SW 1271 (cell line): ENCODE results near the gene CCNH.

Source experiments
- DNase-seq, 2 experiments: peaks; one replicate each; lab custom pipeline; 2025; lab: John Stamatoyannopoulos, UW

CCNH gene

GRCh38 chr5:87361031-87361445 lies 51.7 kb downstream of the CCNH start:
- no peak for DNase-seq

GRCh38 chr5:87360132-87360531 lies 52.6 kb downstream of the CCNH start:
- no peak for DNase-seq

- no peak for DNase-seq
Measured at GRCh38 chr5:87359106-87359505, 53.6 kb downstream of the CCNH start.

- DNase-seq = no peak
Measured at GRCh38 chr5:87354496-87354895, 58.2 kb downstream of the CCNH start.

- DNase-seq = no peak
Measured at GRCh38 chr5:87347841-87348240, 64.9 kb downstream of the CCNH start.

- no peak for DNase-seq
Measured at GRCh38 chr5:87347272-87347671, 65.5 kb downstream of the CCNH start.
